Measurements from ENCODE around the gene PRKCB. TPM values are rescaled to one million over a fixed set of nuclear protein-coding genes. Genes with fewer than 3 reads are reported as not detected.

The PRKCB gene
- total and polyA plus RNA-seq, 2 experiments from 2014 or later: 3.7 to 16.4 TPM

DNA sequence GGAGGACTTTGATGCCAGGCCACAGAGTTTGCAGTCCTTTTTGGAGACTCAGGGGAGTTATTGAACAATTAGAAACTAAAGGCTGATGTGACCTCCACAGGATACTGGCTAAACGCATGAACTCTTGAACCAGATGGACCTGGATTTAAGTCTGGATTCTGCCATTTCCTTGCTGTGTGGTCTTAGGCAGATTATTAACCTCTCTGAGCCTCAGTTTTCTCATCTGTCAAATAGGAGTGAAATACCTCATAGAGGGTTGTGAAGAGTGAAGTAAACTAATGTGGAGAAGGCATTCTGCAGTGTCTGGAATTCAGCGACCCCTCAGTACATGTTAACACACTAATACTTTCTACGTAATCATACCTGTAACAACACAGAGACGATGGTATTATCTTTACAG is 93.5 kb downstream of the PRKCB start:
- H3K4me3 ChIP-seq: no peak overlapping the region
- ATAC-seq: no peak

More for the DNA sequence above, 93.5 kb downstream of the PRKCB start:
- Mint-ChIP-seq H3K4me1 (no peaks in the 10 kb centered on the region), H3K27ac (no peak overlapping the region), H3K4me3 (no peak overlapping the region), H3K9me3 (no peaks in the 10 kb centered on the region; the same call in 2 of the 3 replicates), H3K36me3 (ENCODE audit: low read depth) (no peaks in the 10 kb centered on the region), H3K27me3 (ENCODE audit: insufficient read depth, low read depth, poor library complexity) (peaks cover 5% of the 10 kb centered on the region)
- H3K27ac ChIP-seq (ENCODE audit: low read depth): no peak overlapping the region
- peaks cover 6% of the 10 kb centered on the region; the same call in 1 of the 2 replicates for H3K9me2 ChIP-seq (ENCODE audit: insufficient read depth)
- no peaks in the 10 kb centered on the region for H3K36me3 ChIP-seq (ENCODE audit: insufficient read depth)
- no peak overlapping the region for H3K4me2 ChIP-seq
- TF ChIP-seq, protein P1, sequence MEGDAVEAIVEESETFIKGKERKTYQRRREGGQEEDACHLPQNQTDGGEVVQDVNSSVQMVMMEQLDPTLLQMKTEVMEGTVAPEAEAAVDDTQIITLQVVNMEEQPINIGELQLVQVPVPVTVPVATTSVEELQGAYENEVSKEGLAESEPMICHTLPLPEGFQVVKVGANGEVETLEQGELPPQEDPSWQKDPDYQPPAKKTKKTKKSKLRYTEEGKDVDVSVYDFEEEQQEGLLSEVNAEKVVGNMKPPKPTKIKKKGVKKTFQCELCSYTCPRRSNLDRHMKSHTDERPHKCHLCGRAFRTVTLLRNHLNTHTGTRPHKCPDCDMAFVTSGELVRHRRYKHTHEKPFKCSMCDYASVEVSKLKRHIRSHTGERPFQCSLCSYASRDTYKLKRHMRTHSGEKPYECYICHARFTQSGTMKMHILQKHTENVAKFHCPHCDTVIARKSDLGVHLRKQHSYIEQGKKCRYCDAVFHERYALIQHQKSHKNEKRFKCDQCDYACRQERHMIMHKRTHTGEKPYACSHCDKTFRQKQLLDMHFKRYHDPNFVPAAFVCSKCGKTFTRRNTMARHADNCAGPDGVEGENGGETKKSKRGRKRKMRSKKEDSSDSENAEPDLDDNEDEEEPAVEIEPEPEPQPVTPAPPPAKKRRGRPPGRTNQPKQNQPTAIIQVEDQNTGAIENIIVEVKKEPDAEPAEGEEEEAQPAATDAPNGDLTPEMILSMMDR (conservative IDR thresholded peaks at IDR 0.05; ENCODE audit: low read depth in 2 of 2): no peak
- TF ChIP-seq, protein P2, sequence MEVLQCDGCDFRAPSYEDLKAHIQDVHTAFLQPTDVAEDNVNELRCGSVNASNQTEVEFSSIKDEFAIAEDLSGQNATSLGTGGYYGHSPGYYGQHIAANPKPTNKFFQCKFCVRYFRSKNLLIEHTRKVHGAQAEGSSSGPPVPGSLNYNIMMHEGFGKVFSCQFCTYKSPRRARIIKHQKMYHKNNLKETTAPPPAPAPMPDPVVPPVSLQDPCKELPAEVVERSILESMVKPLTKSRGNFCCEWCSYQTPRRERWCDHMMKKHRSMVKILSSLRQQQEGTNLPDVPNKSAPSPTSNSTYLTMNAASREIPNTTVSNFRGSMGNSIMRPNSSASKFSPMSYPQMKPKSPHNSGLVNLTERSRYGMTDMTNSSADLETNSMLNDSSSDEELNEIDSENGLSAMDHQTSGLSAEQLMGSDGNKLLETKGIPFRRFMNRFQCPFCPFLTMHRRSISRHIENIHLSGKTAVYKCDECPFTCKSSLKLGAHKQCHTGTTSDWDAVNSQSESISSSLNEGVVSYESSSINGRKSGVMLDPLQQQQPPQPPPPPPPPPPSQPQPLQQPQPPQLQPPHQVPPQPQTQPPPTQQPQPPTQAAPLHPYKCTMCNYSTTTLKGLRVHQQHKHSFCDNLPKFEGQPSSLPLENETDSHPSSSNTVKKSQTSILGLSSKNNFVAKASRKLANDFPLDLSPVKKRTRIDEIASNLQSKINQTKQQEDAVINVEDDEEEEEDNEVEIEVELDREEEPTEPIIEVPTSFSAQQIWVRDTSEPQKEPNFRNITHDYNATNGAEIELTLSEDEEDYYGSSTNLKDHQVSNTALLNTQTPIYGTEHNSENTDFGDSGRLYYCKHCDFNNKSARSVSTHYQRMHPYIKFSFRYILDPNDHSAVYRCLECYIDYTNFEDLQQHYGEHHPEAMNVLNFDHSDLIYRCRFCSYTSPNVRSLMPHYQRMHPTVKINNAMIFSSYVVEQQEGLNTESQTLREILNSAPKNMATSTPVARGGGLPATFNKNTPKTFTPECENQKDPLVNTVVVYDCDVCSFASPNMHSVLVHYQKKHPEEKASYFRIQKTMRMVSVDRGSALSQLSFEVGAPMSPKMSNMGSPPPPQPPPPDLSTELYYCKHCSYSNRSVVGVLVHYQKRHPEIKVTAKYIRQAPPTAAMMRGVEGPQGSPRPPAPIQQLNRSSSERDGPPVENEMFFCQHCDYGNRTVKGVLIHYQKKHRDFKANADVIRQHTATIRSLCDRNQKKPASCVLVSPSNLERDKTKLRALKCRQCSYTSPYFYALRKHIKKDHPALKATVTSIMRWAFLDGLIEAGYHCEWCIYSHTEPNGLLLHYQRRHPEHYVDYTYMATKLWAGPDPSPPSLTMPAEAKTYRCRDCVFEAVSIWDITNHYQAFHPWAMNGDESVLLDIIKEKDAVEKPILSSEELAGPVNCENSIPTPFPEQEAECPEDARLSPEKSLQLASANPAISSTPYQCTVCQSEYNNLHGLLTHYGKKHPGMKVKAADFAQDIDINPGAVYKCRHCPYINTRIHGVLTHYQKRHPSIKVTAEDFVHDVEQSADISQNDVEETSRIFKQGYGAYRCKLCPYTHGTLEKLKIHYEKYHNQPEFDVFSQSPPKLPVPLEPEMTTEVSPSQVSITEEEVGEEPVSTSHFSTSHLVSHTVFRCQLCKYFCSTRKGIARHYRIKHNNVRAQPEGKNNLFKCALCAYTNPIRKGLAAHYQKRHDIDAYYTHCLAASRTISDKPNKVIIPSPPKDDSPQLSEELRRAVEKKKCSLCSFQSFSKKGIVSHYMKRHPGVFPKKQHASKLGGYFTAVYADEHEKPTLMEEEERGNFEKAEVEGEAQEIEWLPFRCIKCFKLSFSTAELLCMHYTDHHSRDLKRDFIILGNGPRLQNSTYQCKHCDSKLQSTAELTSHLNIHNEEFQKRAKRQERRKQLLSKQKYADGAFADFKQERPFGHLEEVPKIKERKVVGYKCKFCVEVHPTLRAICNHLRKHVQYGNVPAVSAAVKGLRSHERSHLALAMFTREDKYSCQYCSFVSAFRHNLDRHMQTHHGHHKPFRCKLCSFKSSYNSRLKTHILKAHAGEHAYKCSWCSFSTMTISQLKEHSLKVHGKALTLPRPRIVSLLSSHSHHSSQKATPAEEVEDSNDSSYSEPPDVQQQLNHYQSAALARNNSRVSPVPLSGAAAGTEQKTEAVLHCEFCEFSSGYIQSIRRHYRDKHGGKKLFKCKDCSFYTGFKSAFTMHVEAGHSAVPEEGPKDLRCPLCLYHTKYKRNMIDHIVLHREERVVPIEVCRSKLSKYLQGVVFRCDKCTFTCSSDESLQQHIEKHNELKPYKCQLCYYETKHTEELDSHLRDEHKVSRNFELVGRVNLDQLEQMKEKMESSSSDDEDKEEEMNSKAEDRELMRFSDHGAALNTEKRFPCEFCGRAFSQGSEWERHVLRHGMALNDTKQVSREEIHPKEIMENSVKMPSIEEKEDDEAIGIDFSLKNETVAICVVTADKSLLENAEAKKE (CRISPR knock-in tag; IDR thresholded peaks at IDR 0.05): no peak
- TF ChIP-seq CREB1 (CRISPR knock-in tag; IDR thresholded peaks at IDR 0.05; ENCODE audit: low read depth): no peak
- TF ChIP-seq ZNF114 (CRISPR knock-in tag; IDR thresholded peaks at IDR 0.05): no peak
- TF ChIP-seq REST (IDR thresholded peaks at IDR 0.05; ENCODE audit: unreplicated experiment): no peak
- no peak for TF ChIP-seq EZH2phosphoT487 (IDR thresholded peaks at IDR 0.05; ENCODE audit: unreplicated experiment)
- no peak for TF ChIP-seq NANOG (IDR thresholded peaks at IDR 0.05; ENCODE audit: borderline replicate concordance)
- TF ChIP-seq, protein P3, sequence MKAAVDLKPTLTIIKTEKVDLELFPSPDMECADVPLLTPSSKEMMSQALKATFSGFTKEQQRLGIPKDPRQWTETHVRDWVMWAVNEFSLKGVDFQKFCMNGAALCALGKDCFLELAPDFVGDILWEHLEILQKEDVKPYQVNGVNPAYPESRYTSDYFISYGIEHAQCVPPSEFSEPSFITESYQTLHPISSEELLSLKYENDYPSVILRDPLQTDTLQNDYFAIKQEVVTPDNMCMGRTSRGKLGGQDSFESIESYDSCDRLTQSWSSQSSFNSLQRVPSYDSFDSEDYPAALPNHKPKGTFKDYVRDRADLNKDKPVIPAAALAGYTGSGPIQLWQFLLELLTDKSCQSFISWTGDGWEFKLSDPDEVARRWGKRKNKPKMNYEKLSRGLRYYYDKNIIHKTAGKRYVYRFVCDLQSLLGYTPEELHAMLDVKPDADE (IDR thresholded peaks at IDR 0.05): no peak
- no peak for TF ChIP-seq POLR2AphosphoS5 (IDR thresholded peaks at IDR 0.05; ENCODE audit: low read depth)
- no peak for TF ChIP-seq JUNB (IDR thresholded peaks at IDR 0.05; ENCODE audit: unreplicated experiment)
- no peak for TF ChIP-seq STAT1 (IDR thresholded peaks at IDR 0.05; ENCODE audit: unreplicated experiment)
- no peak for TF ChIP-seq ZNF331 (CRISPR knock-in tag; IDR thresholded peaks at IDR 0.05; ENCODE audit: low read depth)
- no peak for TF ChIP-seq EZH2 (IDR thresholded peaks at IDR 0.05; ENCODE audit: low read depth, unreplicated experiment)
- no peak for DNase-seq (ENCODE audit: low spot score)
- H3F3A ChIP-seq (replicated peaks; ENCODE audit: low read depth): no peaks in the 10 kb centered on the region
- no peaks in the 10 kb centered on the region for H3K27me3 ChIP-seq (ENCODE audit: insufficient read depth)
- H2AFZ ChIP-seq: no peak overlapping the region
- H3K4me1 ChIP-seq (ENCODE audit: insufficient read depth): no peaks in the 10 kb centered on the region
- no peaks in the 10 kb centered on the region for H4K20me1 ChIP-seq (replicated peaks; ENCODE audit: insufficient read depth)
- H3K79me2 ChIP-seq (replicated peaks; ENCODE audit: insufficient read depth): no peaks in the 10 kb centered on the region
